Chondrocyte (in vitro differentiated cells): ENCODE results near the gene ARL4A. TPM values are rescaled to one million over a fixed set of nuclear protein-coding genes. Genes with fewer than 3 reads are reported as not detected.

Experiments used
- DNase-seq: peaks from one replicate; pipeline ENCODE4 v3.0.0; 2021; ENCODE audit warnings: mixed read lengths, low spot score
- H3K27ac Mint-ChIP-seq: one replicate; pipeline ENCODE4 v1.8.0; 2021; ENCODE audit warnings: mild to moderate bottlenecking, moderate library complexity, mixed read lengths; ENCODE audit not compliant: unreplicated experiment
- H3K27me3 Mint-ChIP-seq: 2 replicates; pipeline ENCODE4 v1.8.0; 2021; ENCODE audit warnings: low read depth, mixed read lengths
- H3K36me3 Mint-ChIP-seq: 2 replicates; pipeline ENCODE4 v1.8.0; 2021; ENCODE audit warnings: low read depth, mixed read lengths
- H3K4me1 Mint-ChIP-seq: 2 replicates; pipeline ENCODE4 v1.8.0; 2021; ENCODE audit warnings: low read depth, mild to moderate bottlenecking, mixed read lengths
- H3K4me3 Mint-ChIP-seq: one replicate; pipeline ENCODE4 v1.8.0; 2021; ENCODE audit warnings: mild to moderate bottlenecking, moderate library complexity, mixed read lengths; ENCODE audit not compliant: unreplicated experiment
- H3K9me3 Mint-ChIP-seq: 2 replicates; pipeline ENCODE4 v1.8.0; 2021; ENCODE audit warnings: low read depth, mixed read lengths
- CTCF ChIP-seq: fragments of 200-600 bp; sonication (generic); IDR thresholded peaks from 2 replicates; pipeline ENCODE4 v1.5.0; 2021; ENCODE audit warnings: antibody characterized with exemption, mild to moderate bottlenecking, moderate library complexity
- total RNA-seq: library from RNA; stranded (reverse); gene quantifications from 3 replicates; pipeline ENCODE4 v1.2.1, GENCODE V29; 2021

ARL4A gene
- total RNA-seq, 1 donor from 2014 or later = 15.3 TPM

GRCh38 chr7:12735923-12736322, 48.5 kb downstream of the ARL4A start:
- DNase-seq = no peak
- no peak for TF ChIP-seq CTCF
- Mint-ChIP-seq H3K36me3 (no peaks in the 10 kb centered on the region), H3K27ac (no peak overlapping the region), H3K9me3 (no peaks in the 10 kb centered on the region), H3K27me3 (no peaks in the 10 kb centered on the region), H3K4me3 (no peak overlapping the region), H3K4me1 (peaks cover 19% of the 10 kb centered on the region)

GRCh38 chr7:12737373-12737772, 49.9 kb downstream of the ARL4A start:
- DNase-seq = no peak
- no peak for TF ChIP-seq CTCF
- no peaks in the 10 kb centered on the region for H3K27me3 Mint-ChIP-seq
- no peaks in the 10 kb centered on the region for H3K36me3 Mint-ChIP-seq
- no peak overlapping the region for H3K27ac Mint-ChIP-seq
- no peak overlapping the region for H3K4me3 Mint-ChIP-seq
- H3K9me3 Mint-ChIP-seq = no peaks in the 10 kb centered on the region
- peaks cover 20% of the 10 kb centered on the region for H3K4me1 Mint-ChIP-seq

DNA sequence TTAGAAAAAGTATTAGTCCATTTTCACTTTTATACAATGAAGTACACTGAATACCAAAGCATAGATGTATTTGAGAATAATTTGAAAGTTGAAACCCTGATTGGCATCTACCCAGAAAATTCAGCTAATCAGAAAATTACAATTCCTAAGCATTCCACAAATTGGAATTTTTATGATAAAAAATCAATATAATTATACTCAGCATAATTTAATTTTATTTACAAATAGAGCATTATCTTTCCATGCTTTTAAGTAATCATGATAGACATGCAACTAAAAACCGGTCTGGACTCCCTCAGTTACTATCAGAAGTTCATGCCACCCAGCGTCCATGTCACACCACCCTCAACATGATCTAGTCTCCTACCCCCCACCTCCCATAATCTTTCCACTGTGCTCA, 50.4 kb downstream of the ARL4A start:
- no peak for TF ChIP-seq CTCF
- no peaks in the 10 kb centered on the region for H3K36me3 Mint-ChIP-seq
- no peak for DNase-seq
- H3K4me3 Mint-ChIP-seq = no peak overlapping the region
- H3K9me3 Mint-ChIP-seq = no peaks in the 10 kb centered on the region
- no peaks in the 10 kb centered on the region for H3K27me3 Mint-ChIP-seq
- peaks cover 20% of the 10 kb centered on the region for H3K4me1 Mint-ChIP-seq
- no peak overlapping the region for H3K27ac Mint-ChIP-seq

- H3K36me3 Mint-ChIP-seq = no peaks in the 10 kb centered on the region
Observed at GRCh38 chr7:12738665-12739064, 51.2 kb downstream of the ARL4A start.

More at GRCh38 chr7:12738665-12739064, 51.2 kb downstream of the ARL4A start:
- H3K27ac Mint-ChIP-seq = no peak overlapping the region
- no peaks in the 10 kb centered on the region for H3K27me3 Mint-ChIP-seq
- peaks cover 20% of the 10 kb centered on the region for H3K4me1 Mint-ChIP-seq
- no peak for TF ChIP-seq CTCF
- no peaks in the 10 kb centered on the region for H3K9me3 Mint-ChIP-seq
- H3K4me3 Mint-ChIP-seq = no peak overlapping the region
- DNase-seq = no peak

Other genes starting within 250 kb of the ARL4A start
- gene SCIN, start 116.9 kb upstream of the ARL4A start, total RNA-seq = 0.65 to 2.6 TPM (median 0.82 TPM) in 3 replicates